T-helper 22 cell (primary cell): ENCODE measurements around the gene CSAD.
"Not testable (repeated sequence)": the region's sequence is repeated elsewhere in the genome, so short reads cannot be mapped to it uniquely, and the experiment has no call there.

Source experiments
- DNase-seq: peaks from one replicate; pipeline ENCODE4 v3.0.0-alpha.2; 2020; ENCODE audit warnings: low read depth

Gene CSAD

GRCh38 chr12:53218551-53219291 lies 38.0 kb upstream of the CSAD start:
- DNase-seq: no peak

- DNase-seq: no peak
These were observed 37.2 kb upstream of the CSAD start for GRCh38 chr12:53217931-53218307.

- peak; percentile 30 for DNase-seq
These were observed 36.6 kb upstream of the CSAD start for GRCh38 chr12:53217051-53217930.

- no peak for DNase-seq
These were observed 34.8 kb upstream of the CSAD start for GRCh38 chr12:53215497-53215896.

- no peak for DNase-seq
These were observed 34.1 kb upstream of the CSAD start for GRCh38 chr12:53214687-53215455.

GRCh38 chr12:53214221-53214620 lies 33.5 kb upstream of the CSAD start:
- DNase-seq: no peak

- DNase-seq: peak; percentile 57
These were observed 32.6 kb upstream of the CSAD start for GRCh38 chr12:53213348-53213747.

- no peak for DNase-seq
These were observed 32.2 kb upstream of the CSAD start for GRCh38 chr12:53212931-53213330.

GRCh38 chr12:53211476-53212381 lies 31.0 kb upstream of the CSAD start:
- no peak for DNase-seq

GRCh38 chr12:53210843-53211242 lies 30.1 kb upstream of the CSAD start:
- DNase-seq: no peak

- DNase-seq: no peak
These were observed 28.2 kb upstream of the CSAD start for GRCh38 chr12:53208877-53209463.

- no peak for DNase-seq
These were observed 27.7 kb upstream of the CSAD start for GRCh38 chr12:53208435-53208834.

- DNase-seq: peak; percentile 48
These were observed 26.3 kb upstream of the CSAD start, which contains the start of gene ITGB7 for GRCh38 chr12:53207042-53207441. ITGB7 (minus strand) TSS chr12:53207251; CDS start chr12:53200443, 6,808 bp downstream.

GRCh38 chr12:53205747-53206419 lies 25.2 kb upstream of the CSAD start:
- DNase-seq: peak; percentile 36

- no peak for DNase-seq
These were observed 23.6 kb upstream of the CSAD start for GRCh38 chr12:53204351-53204750.

GRCh38 chr12:53202316-53202715 lies 21.6 kb upstream of the CSAD start:
- not testable (repeated sequence) for DNase-seq

- no peak for DNase-seq
These were observed 20.9 kb upstream of the CSAD start for GRCh38 chr12:53201639-53202038.

GRCh38 chr12:53201177-53201541 lies 20.4 kb upstream of the CSAD start:
- no peak for DNase-seq

GRCh38 chr12:53200458-53201176 lies 19.9 kb upstream of the CSAD start:
- DNase-seq: no peak

GRCh38 chr12:53200107-53200457 lies 19.4 kb upstream of the CSAD start:
- no peak for DNase-seq
